CD14-positive monocyte (primary cell): Measurements from ENCODE around the gene THAP7. TPM values are rescaled to one million over a fixed set of nuclear protein-coding genes. Genes with fewer than 3 reads are reported as not detected.

Source experiments
- DNase-seq, 3 donors: peaks; one replicate each; pipeline ENCODE4 v3.0.0-alpha.2; 2011 to 2022
- H2AFZ ChIP-seq: 2 replicates; pipeline ENCODE4 v1.6.0; 2012; ENCODE audit warnings: mild to moderate bottlenecking, low read depth, low read length, inconsistent platforms; ENCODE audit not compliant: insufficient read depth, poor library complexity, severe bottlenecking
- H3K27ac ChIP-seq, 2 donors: 1 replicate in 1 of 2; 2 replicates in 1 of 2; pipeline ENCODE4 v1.5.1; 2012 to 2013; ENCODE audit warnings: low read length in 2 of 2, control low read depth in 1 of 2, inconsistent platforms in 1 of 2, low read depth in 1 of 2, mild to moderate bottlenecking in 1 of 2
- H3K27me3 ChIP-seq, 2 donors: one replicate each; pipeline versions ENCODE4 v1.6.0 to v1.6.1; 2011 to 2013; ENCODE audit warnings: low read length in 2 of 2; ENCODE audit not compliant: control insufficient read depth in 2 of 2, insufficient read depth in 2 of 2
- H3K36me3 ChIP-seq, 2 donors: replicated peaks in 1 of 2; 1 replicate in 1 of 2; 2 replicates in 1 of 2; pipeline versions ENCODE4 v1.5.1 to v1.6.1; 2012 to 2013; ENCODE audit warnings: low read length in 2 of 2, control low read depth in 1 of 2, inconsistent platforms in 1 of 2, mild to moderate bottlenecking in 1 of 2; ENCODE audit not compliant: insufficient read depth in 2 of 2, control insufficient read depth in 1 of 2
- H3K4me1 ChIP-seq, 2 donors: 1 replicate in 1 of 2; 2 replicates in 1 of 2; pipeline versions ENCODE4 v1.5.1 to v1.6.1; 2012 to 2013; ENCODE audit warnings: low read length in 2 of 2, control low read depth in 1 of 2, inconsistent platforms in 1 of 2, mild to moderate bottlenecking in 1 of 2, moderate library complexity in 1 of 2; ENCODE audit not compliant: insufficient read depth in 2 of 2, control insufficient read depth in 1 of 2
- H3K4me2 ChIP-seq: replicated peaks from 2 replicates; pipeline ENCODE3; 2012; ENCODE audit warnings: low read length, moderate library complexity, mild to moderate bottlenecking; ENCODE audit not compliant: poor library complexity, severe bottlenecking; ENCODE audit errors: extremely low read depth
- H3K4me3 ChIP-seq, 3 experiments: fragments of 200-600 bp in 1 of 3; sonication (generic) in 1 of 3; replicated peaks in 1 of 3; 1 replicate in 2 of 3; 2 replicates in 1 of 3; pipeline ENCODE4 v1.5.1; 2011 to 2013; ENCODE audit warnings: low read length in 3 of 3, mild to moderate bottlenecking in 3 of 3, control low read depth in 2 of 3, low read depth in 2 of 3, inconsistent platforms in 1 of 3, moderate library complexity in 1 of 3
- H3K79me2 ChIP-seq: 2 replicates; pipeline ENCODE4 v1.6.0; 2012; ENCODE audit warnings: mild to moderate bottlenecking, control low read depth, inconsistent platforms, low read length, moderate library complexity; ENCODE audit not compliant: insufficient read depth
- H3K9ac ChIP-seq: 2 replicates; pipeline ENCODE4 v1.6.0; 2017; ENCODE audit warnings: low read length, mild to moderate bottlenecking; ENCODE audit not compliant: insufficient read depth, poor library complexity, severe bottlenecking
- H3K9me3 ChIP-seq, 2 donors: replicated peaks in 1 of 2; 1 replicate in 1 of 2; 2 replicates in 1 of 2; pipeline versions ENCODE4 v1.5.1 to v1.6.1; 2012 to 2013; ENCODE audit warnings: low read length in 2 of 2, control low read depth in 1 of 2; ENCODE audit not compliant: control insufficient read depth in 1 of 2, insufficient read depth in 1 of 2
- H4K20me1 ChIP-seq: 2 replicates; pipeline ENCODE4 v1.6.0; 2012; ENCODE audit warnings: mild to moderate bottlenecking, low read length, control low read depth, moderate library complexity; ENCODE audit not compliant: insufficient read depth
- H3K27ac Mint-ChIP-seq, 7 donors: one replicate each; pipeline ENCODE4 v1.8.0; 2020; ENCODE audit warnings: mild to moderate bottlenecking in 7 of 7, mixed read lengths in 7 of 7, moderate library complexity in 6 of 7, inconsistent platforms in 2 of 7
- H3K27me3 Mint-ChIP-seq, 3 donors: one replicate each; pipeline ENCODE4 v1.8.0; 2021 to 2022; ENCODE audit warnings: low read depth in 3 of 3, mild to moderate bottlenecking in 3 of 3, mixed read lengths in 3 of 3, moderate library complexity in 3 of 3, inconsistent platforms in 1 of 3
- H3K36me3 Mint-ChIP-seq, 2 donors: one replicate each; pipeline ENCODE4 v1.8.0; 2020; ENCODE audit warnings: mixed read lengths in 2 of 2, inconsistent platforms in 1 of 2, mild to moderate bottlenecking in 1 of 2
- H3K4me1 Mint-ChIP-seq: one replicate; pipeline ENCODE4 v1.8.0; 2020; ENCODE audit warnings: mild to moderate bottlenecking, mixed read lengths
- H3K4me3 Mint-ChIP-seq, 2 donors: one replicate each; pipeline ENCODE4 v1.8.0; 2020; ENCODE audit warnings: mild to moderate bottlenecking in 2 of 2, mixed read lengths in 2 of 2, moderate library complexity in 1 of 2
- H3K9me3 Mint-ChIP-seq, 7 donors: one replicate each; pipeline ENCODE4 v1.8.0; 2020 to 2022; ENCODE audit warnings: mixed read lengths in 7 of 7, mild to moderate bottlenecking in 6 of 7, moderate library complexity in 6 of 7, inconsistent platforms in 2 of 7
- WGBS: methylation state at CpG from one replicate; pipeline ENCODE4 v1.1.5; 2013; ENCODE audit warnings: missing lambda C conversion rate; ENCODE audit not compliant: insufficient coverage; 5-methylcytosine and 5-hydroxymethylcytosine counted together
- intact Hi-C, 2 donors: fragments of 100-400 bp; cut with micrococcal nuclease; formaldehyde crosslinking; loops; one replicate each; pipeline versions ENCODE4 v1.15.0 to v1.15.1; 2023
- polyA plus RNA-seq, 3 donors: library from polyadenylated mRNA; depleted of rRNA in 1 of 3; unstranded in 2 of 3; stranded (reverse) in 1 of 3; fragments of 300-500 nt in 2 of 3; fragments of >200 nt in 1 of 3; fragmentation: Illumina TruSeq in 2 of 3; gene quantifications; 1 replicate in 2 of 3; 2 replicates in 1 of 3; pipeline ENCODE4 v1.2.3, GENCODE V29; 2012 to 2021
- TF ChIP-seq, protein P1 (sequence below): fragments of 200-600 bp; IDR thresholded peaks from one replicate; pipeline ENCODE4 v1.8.0; 2022; ENCODE audit warnings: antibody characterized with exemption, mild to moderate bottlenecking

The THAP7 gene
- polyA plus RNA-seq, 3 donors: 18.4 to 22.9 (median 19.8) TPM

DNA sequence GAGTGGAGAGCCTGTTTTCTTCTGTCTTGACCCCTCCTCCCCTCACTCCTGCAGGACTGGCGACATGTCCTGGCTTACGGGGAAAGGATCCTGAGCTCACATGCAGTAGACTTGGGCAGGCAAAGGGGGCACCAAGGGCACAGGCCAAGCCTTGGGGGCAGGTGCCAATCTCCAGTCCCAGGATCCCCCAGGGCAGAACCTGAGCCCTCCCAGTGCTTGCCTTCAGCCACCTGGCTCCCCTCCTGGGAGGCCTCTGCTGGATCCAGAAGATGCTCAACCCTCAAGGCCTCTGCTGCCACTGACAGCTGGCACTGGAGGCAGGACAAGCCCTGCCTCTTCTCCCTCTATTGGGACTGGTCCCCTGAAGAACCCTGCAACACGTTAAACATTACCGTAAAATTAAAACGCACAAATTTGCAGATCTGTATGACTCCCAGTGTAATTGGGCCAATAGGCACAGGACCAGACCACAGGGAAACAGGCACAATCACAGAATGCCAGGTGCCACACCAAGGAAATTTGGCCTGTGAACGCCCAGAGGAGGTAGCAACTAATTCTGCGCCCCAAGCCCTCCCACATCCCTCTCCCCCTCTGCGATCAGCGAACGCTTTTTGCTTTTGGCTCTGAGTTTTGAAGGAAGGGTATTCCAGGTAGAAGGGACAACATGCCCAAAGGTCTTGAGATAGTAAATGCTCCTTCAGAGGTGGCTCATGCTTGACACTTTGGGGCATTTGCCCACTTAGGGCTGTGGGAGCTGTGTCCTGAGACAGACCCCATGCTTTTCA, 20.8 kb downstream of the THAP7 start:
- Histone ChIP-seq H3K27ac (peak overlapping the region; percentile 82 to 90), H4K20me1 (no peaks in the 10 kb centered on the region), H2AFZ (peak overlapping the region; percentile 92), H3K27me3 (peaks cover 0 to 3% of the 10 kb centered on the region in 2 donors), H3K4me3 (peak overlapping the region; percentile 61 to 80 (median 73)), H3K4me1 (peaks cover 31 to 46% of the 10 kb centered on the region in 2 donors), H3K4me2 (peak overlapping the region; percentile 77), H3K79me2 (peaks cover 15% of the 10 kb centered on the region), H3K36me3 (peaks cover 9 to 18% of the 10 kb centered on the region in 2 donors), H3K9ac (peak overlapping the region; percentile 73), H3K9me3 (peaks cover 9 to 10% of the 10 kb centered on the region in 2 donors)
- peaks cover 10 to 19% (median 13%) of the 10 kb centered on the region in 7 donors for H3K9me3 Mint-ChIP-seq
- intact Hi-C loops: loop anchor here in 1 of 2 donors (10.0 kb wide), 1 partner anchor 64 kb away; the partner anchor contains the start of gene LRRC74B
- DNase-seq: no peak
- 70% methylated on average over 5 of the region's 10 CpGs for WGBS
- peak overlapping the region; percentile 84 to 92 (median 89) for H3K27ac Mint-ChIP-seq
- H3K4me3 Mint-ChIP-seq: peak overlapping the region; percentile 88 to 98
- TF ChIP-seq, protein P1, sequence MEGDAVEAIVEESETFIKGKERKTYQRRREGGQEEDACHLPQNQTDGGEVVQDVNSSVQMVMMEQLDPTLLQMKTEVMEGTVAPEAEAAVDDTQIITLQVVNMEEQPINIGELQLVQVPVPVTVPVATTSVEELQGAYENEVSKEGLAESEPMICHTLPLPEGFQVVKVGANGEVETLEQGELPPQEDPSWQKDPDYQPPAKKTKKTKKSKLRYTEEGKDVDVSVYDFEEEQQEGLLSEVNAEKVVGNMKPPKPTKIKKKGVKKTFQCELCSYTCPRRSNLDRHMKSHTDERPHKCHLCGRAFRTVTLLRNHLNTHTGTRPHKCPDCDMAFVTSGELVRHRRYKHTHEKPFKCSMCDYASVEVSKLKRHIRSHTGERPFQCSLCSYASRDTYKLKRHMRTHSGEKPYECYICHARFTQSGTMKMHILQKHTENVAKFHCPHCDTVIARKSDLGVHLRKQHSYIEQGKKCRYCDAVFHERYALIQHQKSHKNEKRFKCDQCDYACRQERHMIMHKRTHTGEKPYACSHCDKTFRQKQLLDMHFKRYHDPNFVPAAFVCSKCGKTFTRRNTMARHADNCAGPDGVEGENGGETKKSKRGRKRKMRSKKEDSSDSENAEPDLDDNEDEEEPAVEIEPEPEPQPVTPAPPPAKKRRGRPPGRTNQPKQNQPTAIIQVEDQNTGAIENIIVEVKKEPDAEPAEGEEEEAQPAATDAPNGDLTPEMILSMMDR: no peak
- H3K4me1 Mint-ChIP-seq: peaks cover 43% of the 10 kb centered on the region
- H3K36me3 Mint-ChIP-seq: peaks cover 30 to 31% of the 10 kb centered on the region in 2 donors
- H3K27me3 Mint-ChIP-seq: peaks cover 6 to 11% (median 10%) of the 10 kb centered on the region in 3 donors

DNA sequence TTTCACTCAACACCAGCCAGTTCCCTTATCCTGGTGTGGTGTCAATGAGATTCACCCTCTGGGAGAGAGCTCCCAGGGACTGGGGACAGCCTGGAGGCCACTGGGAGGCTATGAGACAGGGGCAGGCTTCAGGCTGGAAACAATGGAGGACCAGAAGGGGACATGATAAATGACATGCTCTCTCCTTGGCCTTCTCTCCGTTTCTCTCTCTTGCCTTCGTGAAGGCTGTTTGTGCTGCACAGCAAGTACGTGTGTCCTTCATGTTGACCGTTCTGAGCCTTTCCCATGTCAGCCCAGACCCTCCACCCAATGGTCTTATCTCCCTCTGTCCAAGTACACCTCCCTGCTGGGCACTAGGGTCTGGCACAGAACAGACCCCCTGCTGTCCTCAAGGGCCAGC, 21.4 kb downstream of the THAP7 start:
- intact Hi-C loops: loop anchor here in 1 of 2 donors (10.0 kb wide), 1 partner anchor 64 kb away; the partner anchor contains the start of gene LRRC74B

More for the DNA sequence above, 21.4 kb downstream of the THAP7 start:
- Histone ChIP-seq H3K4me1 (peaks cover 31 to 46% of the 10 kb centered on the region in 2 donors), H2AFZ (no peak overlapping the region), H3K4me2 (no peak overlapping the region), H3K79me2 (peaks cover 15% of the 10 kb centered on the region), H3K27me3 (peaks cover 0 to 3% of the 10 kb centered on the region in 2 donors), H3K36me3 (peaks cover 3 to 12% of the 10 kb centered on the region in 2 donors), H4K20me1 (no peaks in the 10 kb centered on the region), H3K9ac (no peak overlapping the region), H3K9me3 (peaks cover 9 to 10% of the 10 kb centered on the region in 2 donors), H3K4me3 (no peak overlapping the region), H3K27ac (peak overlapping the region in 1 of 2 donors; percentile 90)
- Mint-ChIP-seq H3K27me3 (peaks cover 6 to 11% (median 10%) of the 10 kb centered on the region in 3 donors), H3K4me1 (peaks cover 43% of the 10 kb centered on the region), H3K36me3 (peaks cover 25 to 26% of the 10 kb centered on the region in 2 donors), H3K27ac (peak overlapping the region in 3 of 7 donors; percentile 8 to 91 (median 89)), H3K9me3 (peaks cover 10 to 19% (median 14%) of the 10 kb centered on the region in 7 donors), H3K4me3 (no peak overlapping the region)
- 98% methylated on average over 4 of the region's 4 CpGs for WGBS
- no peak for DNase-seq
- TF ChIP-seq, protein P1: no peak
